Fibroblast of pulmonary artery (primary cell): Measurements from ENCODE around the gene SOD1.

ENCODE experiments used
- DNase-seq: peaks from one replicate; pipeline ENCODE4 v3.0.0-alpha.2; 2010; ENCODE audit warnings: low read depth
- H3K4me3 ChIP-seq: replicated peaks from 2 replicates; pipeline ENCODE4 v1.5.1; 2011; ENCODE audit warnings: low read depth, mild to moderate bottlenecking, control low read depth, low read length, moderate library complexity
- TF ChIP-seq, protein P1 (sequence below): IDR thresholded peaks from 2 replicates; pipeline ENCODE4 v1.5.1; 2011; ENCODE audit warnings: mild to moderate bottlenecking, control low read depth, low read length, inconsistent platforms; ENCODE audit errors: missing control alignments

The SOD1 gene

DNA sequence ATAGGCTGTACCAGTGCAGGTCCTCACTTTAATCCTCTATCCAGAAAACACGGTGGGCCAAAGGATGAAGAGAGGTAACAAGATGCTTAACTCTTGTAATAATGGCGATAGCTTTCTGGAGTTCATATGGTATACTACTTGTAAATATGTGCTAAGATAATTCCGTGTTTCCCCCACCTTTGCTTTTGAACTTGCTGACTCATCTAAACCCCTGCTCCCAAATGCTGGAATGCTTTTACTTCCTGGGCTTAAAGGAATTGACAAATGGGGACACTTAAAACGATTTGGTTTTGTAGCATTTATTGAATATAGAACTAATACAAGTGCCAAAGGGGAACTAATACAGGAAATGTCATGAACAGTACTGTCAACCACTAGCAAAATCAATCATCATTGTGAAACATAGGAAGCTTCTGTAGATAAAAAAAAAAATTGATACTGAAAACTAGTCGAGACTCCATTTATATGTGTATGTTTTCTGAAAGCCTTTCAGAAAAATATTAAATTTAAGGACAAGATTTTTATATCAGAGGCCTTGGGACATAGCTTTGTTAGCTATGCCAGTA, 7.0 kb downstream of the SOD1 start:
- no peak overlapping the region for H3K4me3 ChIP-seq
- DNase-seq: no peak
- TF ChIP-seq, protein P1, sequence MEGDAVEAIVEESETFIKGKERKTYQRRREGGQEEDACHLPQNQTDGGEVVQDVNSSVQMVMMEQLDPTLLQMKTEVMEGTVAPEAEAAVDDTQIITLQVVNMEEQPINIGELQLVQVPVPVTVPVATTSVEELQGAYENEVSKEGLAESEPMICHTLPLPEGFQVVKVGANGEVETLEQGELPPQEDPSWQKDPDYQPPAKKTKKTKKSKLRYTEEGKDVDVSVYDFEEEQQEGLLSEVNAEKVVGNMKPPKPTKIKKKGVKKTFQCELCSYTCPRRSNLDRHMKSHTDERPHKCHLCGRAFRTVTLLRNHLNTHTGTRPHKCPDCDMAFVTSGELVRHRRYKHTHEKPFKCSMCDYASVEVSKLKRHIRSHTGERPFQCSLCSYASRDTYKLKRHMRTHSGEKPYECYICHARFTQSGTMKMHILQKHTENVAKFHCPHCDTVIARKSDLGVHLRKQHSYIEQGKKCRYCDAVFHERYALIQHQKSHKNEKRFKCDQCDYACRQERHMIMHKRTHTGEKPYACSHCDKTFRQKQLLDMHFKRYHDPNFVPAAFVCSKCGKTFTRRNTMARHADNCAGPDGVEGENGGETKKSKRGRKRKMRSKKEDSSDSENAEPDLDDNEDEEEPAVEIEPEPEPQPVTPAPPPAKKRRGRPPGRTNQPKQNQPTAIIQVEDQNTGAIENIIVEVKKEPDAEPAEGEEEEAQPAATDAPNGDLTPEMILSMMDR: no peak

DNA sequence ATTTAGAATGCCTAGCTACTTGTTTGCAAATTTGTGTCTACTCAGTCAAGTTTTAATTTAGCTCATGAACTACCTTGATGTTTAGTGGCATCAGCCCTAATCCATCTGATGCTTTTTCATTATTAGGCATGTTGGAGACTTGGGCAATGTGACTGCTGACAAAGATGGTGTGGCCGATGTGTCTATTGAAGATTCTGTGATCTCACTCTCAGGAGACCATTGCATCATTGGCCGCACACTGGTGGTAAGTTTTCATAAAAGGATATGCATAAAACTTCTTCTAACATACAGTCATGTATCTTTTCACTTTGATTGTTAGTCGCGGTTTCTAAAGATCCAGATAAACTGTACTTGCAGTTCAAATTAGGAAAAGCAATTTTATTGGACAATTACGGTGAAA, 7.6 kb downstream of the SOD1 start:
- TF ChIP-seq, protein P1: no peak
- no peak for DNase-seq

DNA sequence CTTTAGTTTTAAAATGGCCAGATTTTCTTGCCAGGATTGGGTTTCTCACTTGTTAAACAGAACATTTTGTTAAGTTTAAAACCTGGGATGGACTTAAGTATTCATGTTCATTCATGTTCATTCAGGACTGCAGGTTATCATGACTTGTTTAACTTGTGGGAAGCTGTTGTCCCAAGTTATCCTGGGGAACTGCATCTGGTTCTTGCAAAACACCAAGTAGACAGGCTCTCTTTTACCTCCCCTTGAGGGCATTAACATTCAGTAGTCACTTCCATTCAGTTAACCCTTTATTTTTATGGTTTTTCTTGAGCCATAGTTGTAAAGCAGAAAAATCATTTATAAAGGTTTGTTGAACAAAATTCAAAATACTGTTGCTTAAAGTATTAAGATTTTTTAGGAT, 8.1 kb downstream of the SOD1 start:
- TF ChIP-seq, protein P1: no peak
- DNase-seq: no peak
- H3K4me3 ChIP-seq: no peak overlapping the region

More for the DNA sequence above, 7.6 kb downstream of the SOD1 start:
- no peak overlapping the region for H3K4me3 ChIP-seq

DNA sequence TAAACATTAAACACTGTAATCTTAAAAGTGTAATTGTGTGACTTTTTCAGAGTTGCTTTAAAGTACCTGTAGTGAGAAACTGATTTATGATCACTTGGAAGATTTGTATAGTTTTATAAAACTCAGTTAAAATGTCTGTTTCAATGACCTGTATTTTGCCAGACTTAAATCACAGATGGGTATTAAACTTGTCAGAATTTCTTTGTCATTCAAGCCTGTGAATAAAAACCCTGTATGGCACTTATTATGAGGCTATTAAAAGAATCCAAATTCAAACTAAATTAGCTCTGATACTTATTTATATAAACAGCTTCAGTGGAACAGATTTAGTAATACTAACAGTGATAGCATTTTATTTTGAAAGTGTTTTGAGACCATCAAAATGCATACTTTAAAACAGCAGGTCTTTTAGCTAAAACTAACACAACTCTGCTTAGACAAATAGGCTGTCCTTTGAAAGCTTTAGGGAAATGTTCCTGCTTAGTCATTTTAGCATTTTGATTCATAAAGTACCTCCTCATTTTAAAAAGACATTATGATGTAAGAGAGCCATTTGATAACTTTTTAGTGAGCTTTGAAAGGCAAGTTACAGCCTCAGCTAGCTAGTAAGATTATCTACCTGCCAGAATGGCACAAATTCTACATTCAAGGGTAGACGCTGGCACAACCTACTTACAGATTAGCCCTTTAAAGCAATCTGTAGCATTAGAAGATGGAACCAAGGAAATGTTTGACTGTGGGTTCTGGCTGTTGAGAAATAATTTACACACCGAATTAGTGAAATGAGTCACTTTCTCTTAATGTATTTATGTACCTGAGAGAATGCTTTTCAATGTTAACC, 9.4 kb downstream of the SOD1 start:
- H3K4me3 ChIP-seq: no peak overlapping the region
- TF ChIP-seq, protein P1: no peak
- no peak for DNase-seq

DNA sequence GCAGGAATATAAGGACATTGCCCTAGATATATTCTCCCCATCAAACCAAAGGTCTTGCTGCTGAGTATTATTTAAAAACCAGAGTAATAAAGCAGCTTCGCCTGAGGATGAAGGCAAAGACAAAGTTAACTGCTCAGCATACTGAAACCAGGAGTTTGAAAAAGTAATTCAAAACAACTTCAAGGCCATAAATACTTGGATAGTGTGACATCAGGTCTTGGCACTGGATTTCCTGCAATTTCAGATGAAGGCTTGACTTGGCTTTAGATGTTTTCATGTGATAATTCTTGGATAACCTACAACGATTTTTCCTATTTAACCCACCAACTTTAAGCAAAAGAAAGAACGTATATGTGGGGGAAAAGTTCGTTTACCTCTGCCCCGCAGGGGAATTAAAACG, 10.6 kb downstream of the SOD1 start:
- no peak for DNase-seq
- no peak overlapping the region for H3K4me3 ChIP-seq
- TF ChIP-seq, protein P1: no peak

DNA sequence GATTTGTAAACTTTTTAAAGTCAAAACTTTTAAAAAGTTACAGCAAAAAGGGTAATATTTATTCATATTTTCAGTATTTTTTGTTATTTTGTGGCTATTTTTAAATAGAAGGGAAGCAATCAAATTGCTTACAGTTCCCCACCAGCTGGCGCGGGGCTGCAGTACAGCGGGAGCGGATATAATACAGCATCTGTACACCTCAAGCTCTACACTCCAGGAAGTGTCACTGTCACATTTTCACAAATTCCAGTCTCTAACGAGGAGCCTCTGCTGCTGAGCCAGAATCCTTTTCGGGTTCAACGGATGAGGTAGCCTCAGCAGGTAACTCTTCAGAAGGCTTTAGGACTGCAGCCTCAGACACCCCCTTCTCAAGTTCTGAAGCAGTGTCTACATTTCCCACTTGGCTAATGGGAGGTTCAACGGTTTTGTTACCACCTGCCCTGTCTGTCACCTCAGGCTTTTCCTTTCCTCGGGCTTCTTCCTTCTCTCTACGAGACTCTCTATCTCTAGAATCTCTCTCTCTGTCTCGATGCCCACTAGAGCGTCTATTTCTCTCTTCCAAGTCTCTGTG, 11.7 kb downstream of the SOD1 start:
- no peak overlapping the region for H3K4me3 ChIP-seq
- TF ChIP-seq, protein P1: no peak
- DNase-seq: no peak

DNA sequence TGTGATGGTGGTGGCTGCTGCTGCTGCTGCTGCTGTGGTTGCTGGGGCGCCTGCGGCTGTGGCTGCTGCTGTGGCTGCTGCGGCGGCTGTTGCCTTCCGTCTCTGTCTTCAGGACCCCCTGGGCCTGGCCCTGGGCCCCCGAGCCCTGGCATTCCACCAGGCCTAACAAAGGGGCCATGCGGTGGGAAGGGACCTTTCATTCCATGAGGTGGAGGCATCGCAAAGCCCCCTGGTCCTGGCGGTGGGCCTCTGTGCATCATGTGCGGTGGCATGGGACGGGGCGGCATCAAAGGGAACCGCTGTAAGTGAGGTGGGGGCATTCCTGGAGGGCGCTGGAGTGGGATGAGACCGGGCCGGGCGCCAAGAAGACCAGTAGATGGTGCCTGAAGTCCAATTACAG, 12.4 kb downstream of the SOD1 start:
- no peak overlapping the region for H3K4me3 ChIP-seq
- TF ChIP-seq, protein P1: no peak
- no peak for DNase-seq
